ENCODE results near the gene MAPKAPK3. TPM values are rescaled to one million over a fixed set of nuclear protein-coding genes. Genes with fewer than 3 reads are reported as not detected.

MAPKAPK3 gene
- total RNA-seq, 4 donors from 2014 or later = 25.4 to 54.6 (median 41.0) TPM

GRCh38 chr3:50615190-50615589 is 1.8 kb upstream of the MAPKAPK3 start:
- no peak for DNase-seq (ENCODE audit: low spot score)
- no peak for TF ChIP-seq CTCF (IDR thresholded peaks at IDR 0.05)
- no peak for ATAC-seq (ENCODE audit: low FRiP score)

GRCh38 chr3:50616003-50616769 is 765 bp upstream of the MAPKAPK3 start:
- peak; percentile 61 for DNase-seq (ENCODE audit: low spot score)
- peak; percentile 37 for ATAC-seq (ENCODE audit: low FRiP score)
- TF ChIP-seq CTCF (IDR thresholded peaks at IDR 0.05) = peak in 2 of 3 donors; percentile 87

GRCh38 chr3:50616770-50617095 is 218 bp upstream of the MAPKAPK3 start:
- no peak for TF ChIP-seq CTCF (IDR thresholded peaks at IDR 0.05)
- DNase-seq (ENCODE audit: low spot score) = peak; percentile 73

GRCh38 chr3:50617911-50618481 is 1.0 kb downstream of the MAPKAPK3 start:
- no peak for DNase-seq (ENCODE audit: low spot score)
- TF ChIP-seq CTCF (IDR thresholded peaks at IDR 0.05) = no peak
- no peak for ATAC-seq (ENCODE audit: low FRiP score)

More at GRCh38 chr3:50616770-50617095, 218 bp upstream of the MAPKAPK3 start:
- peak; percentile 69 for ATAC-seq (ENCODE audit: low FRiP score)

- no peak for DNase-seq (ENCODE audit: low spot score)
- no peak for TF ChIP-seq CTCF (IDR thresholded peaks at IDR 0.05)
- ATAC-seq (ENCODE audit: low FRiP score) = no peak
These were observed 3.5 kb downstream of the MAPKAPK3 start for GRCh38 chr3:50620420-50620819.

- ATAC-seq (ENCODE audit: low FRiP score) (no peak), DNase-seq (ENCODE audit: low spot score) (no peak)
- no peak for TF ChIP-seq CTCF (IDR thresholded peaks at IDR 0.05)
These were observed 3.9 kb downstream of the MAPKAPK3 start for GRCh38 chr3:50620820-50621219.

- no peak for TF ChIP-seq CTCF (IDR thresholded peaks at IDR 0.05)
- no peak for DNase-seq (ENCODE audit: low spot score)
- no peak for ATAC-seq (ENCODE audit: low FRiP score)
These were observed 5.9 kb downstream of the MAPKAPK3 start for GRCh38 chr3:50622881-50623280.
